Fibroblast of pulmonary artery (primary cell): ENCODE results near the gene CYB5R3.

Experiments
- DNase-seq: peaks from one replicate; pipeline ENCODE4 v3.0.0-alpha.2; 2010; ENCODE audit warnings: low read depth
- H3K4me3 ChIP-seq: replicated peaks from 2 replicates; pipeline ENCODE4 v1.5.1; 2011; ENCODE audit warnings: low read depth, mild to moderate bottlenecking, control low read depth, low read length, moderate library complexity
- CTCF ChIP-seq: IDR thresholded peaks from 2 replicates; pipeline ENCODE4 v1.5.1; 2011; ENCODE audit warnings: mild to moderate bottlenecking, control low read depth, low read length, inconsistent platforms; ENCODE audit errors: missing control alignments

The CYB5R3 gene

GRCh38 chr22:42644422-42645340 lies 4.5 kb downstream of the CYB5R3 start:
- TF ChIP-seq CTCF = no peak
- no peak overlapping the region for H3K4me3 ChIP-seq
- peak; percentile 62 for DNase-seq

GRCh38 chr22:42643634-42644421 lies 5.4 kb downstream of the CYB5R3 start:
- DNase-seq = no peak
- TF ChIP-seq CTCF = no peak
- H3K4me3 ChIP-seq = no peak overlapping the region

DNA sequence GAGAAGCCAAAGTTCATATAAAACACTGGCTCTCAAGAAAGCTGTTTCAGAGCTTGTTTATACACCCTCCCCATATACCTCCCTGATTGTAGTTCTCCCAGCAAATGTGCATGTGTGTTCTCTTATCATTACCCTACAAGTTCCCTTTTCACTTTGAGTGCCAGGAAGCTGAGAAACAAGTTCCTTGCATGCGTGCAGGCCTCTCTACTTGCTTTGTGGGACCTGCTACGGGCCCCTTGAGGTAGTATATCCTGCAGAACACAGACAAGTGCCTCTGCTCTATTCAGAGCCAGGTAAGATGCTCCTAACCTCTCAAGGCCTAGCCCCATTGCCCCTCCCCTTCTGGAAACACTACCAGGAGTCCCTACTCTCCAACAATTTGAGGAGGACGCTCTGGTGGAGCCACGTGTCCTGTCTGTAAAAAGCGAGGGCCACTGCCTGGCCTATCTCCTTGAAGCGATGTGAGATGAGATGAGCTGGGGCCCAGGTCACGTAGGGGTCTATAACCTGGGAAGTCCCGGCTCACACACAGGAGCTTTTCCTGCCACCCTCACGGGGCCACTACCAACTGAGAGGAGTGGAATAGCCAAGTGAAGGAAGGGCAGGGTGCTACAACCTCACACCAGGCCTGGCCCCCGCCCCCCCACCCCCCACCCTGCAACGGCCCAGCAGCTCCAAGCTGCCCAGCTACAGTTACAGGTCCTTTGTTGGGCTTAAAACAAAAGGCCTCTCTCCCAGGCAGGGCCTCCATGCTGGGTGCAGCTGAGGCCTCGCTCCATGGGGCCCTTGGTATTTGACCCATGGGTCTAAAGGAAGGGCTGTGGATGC lies 6.2 kb downstream of the CYB5R3 start:
- no peak for DNase-seq
- H3K4me3 ChIP-seq = no peak overlapping the region

GRCh38 chr22:42641801-42642413 lies 7.3 kb downstream of the CYB5R3 start:
- no peak for TF ChIP-seq CTCF
- no peak overlapping the region for H3K4me3 ChIP-seq
- DNase-seq = no peak

More for the DNA sequence above, 6.2 kb downstream of the CYB5R3 start:
- TF ChIP-seq CTCF = no peak

- no peak for DNase-seq
- TF ChIP-seq CTCF = no peak
- H3K4me3 ChIP-seq = no peak overlapping the region
These were observed 9.5 kb downstream of the CYB5R3 start for GRCh38 chr22:42639541-42640241.

DNA sequence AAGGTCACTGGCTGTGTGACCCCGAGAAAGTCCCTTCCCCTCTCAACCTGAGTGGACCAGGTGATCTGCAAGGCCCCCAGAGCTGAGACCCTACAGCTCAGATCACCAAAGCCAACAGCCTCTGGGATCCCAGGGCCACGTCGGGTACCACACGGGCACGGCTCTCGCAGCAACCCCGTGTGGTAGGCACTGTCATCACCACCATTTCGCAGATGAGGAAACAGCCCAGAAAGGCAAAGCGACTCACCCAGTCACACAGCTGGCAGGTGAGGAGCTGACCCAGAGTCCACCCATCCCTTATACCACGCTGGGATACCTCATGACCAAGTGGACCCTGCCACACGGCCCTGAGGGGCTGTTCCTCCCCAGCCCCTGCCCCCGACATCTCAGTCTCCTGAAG lies 11.6 kb downstream of the CYB5R3 start:
- TF ChIP-seq CTCF = no peak
- DNase-seq = no peak
- H3K4me3 ChIP-seq = no peak overlapping the region
